ENCODE results near the gene TMEM175. TPM values are rescaled to one million over a fixed set of nuclear protein-coding genes. Genes with fewer than 3 reads are reported as not detected.

The TMEM175 gene
- polyA plus RNA-seq, 3 donors, result 22.3 to 26.6 (median 25.3) TPM

DNA sequence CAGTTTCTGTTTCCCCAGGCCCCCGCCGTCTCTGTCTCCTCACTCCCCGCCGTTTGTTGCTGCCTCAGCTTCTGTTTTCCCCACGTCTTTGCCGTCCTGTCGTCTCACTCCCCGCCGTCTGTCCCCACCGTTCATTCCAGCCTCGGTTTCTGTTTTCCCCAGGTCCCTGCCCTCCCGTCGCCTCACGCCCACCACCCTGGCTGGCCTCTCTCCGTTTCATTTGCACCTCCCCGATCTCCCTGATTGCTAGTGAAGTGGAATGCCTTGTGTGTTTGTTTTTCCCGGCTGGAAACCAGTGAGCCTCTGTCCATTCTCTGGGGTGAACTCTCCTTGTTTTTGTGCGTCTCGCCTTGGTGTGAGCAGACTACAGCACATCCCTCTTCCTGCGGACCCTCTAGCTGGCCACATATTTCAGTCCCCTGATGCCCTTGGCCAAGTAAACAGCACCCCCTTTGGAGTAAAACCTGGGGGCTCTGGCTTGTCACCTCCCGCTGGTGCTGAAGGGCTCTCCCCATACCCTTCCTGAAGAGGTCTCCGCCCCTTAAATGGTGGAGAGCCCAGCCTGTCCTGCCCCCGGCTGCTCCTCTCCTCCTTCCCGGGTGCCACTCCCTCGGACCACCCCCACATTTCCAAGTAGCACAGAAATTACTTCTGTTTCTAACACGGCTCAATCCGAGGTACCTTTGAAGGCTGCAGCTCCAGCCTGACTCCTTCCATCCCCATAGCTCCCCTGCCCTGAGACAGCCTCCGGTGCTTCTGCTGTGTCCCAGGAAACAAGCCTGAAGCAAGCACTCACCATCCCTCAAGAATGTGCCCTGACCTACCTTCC, 13.2 kb downstream of the TMEM175 start:
- DNase-seq, result no peak

DNA sequence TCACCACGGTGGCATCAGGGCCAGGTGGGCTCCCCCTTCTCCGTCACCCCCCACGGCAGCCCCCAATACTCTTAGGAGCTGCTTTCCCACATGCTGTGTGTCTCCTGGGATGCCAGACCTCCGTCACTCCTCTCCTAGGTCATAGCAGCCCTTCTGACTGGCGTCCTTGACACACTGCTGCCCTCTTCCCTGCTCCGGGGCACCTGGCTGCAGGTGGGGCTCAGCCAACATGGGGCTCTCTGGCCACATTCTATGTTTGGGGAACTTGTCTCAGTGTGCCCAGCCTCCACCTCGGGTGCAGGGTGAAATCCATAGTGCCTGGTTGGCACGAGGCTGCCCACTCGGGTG, 13.8 kb downstream of the TMEM175 start:
- DNase-seq, result no peak

DNA sequence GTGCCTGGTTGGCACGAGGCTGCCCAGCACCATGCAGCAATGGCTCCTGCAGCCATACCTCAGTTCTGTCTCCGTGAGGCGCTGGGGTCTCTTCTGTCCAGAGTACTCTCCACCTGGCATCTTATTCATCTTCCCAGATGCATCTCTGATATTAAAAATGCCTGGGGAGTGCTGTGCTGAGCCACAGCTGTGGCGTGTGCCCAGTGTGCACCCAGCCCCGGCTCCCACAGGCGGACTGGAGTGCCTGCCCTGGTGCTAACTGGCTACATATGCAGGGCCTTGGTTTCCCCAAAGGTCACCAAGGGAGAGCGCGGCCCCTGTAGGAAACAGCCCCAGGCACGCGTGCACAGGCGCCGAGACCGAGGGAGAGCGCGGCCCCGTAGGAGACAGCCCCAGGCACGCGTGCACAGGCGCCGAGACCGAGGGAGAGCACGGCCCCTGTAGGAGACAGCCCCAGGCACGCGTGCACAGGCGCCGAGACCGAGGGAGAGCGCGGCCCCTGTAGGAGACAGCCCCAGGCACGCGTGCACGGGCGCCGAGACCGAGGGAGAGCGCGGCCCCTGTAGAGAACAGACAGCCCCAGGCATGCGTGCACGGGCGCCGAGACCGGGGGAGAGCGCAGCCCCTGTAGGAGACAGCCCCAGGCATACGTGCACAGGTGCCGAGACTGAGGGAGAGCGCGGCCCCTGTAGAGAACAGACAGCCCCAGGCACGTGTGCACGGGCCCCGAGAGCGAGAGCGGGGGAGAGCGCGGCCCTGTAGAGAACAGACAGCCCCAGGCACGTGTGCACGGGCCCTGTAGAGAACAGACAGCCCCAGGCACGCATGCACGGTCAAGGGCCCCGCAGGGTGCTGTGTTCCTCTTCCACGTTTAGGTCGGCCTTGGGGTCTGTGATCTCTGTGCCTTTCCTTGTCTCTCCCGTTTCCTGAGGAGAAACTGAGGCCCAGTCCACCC, 14.5 kb downstream of the TMEM175 start:
- DNase-seq, result no peak

DNA sequence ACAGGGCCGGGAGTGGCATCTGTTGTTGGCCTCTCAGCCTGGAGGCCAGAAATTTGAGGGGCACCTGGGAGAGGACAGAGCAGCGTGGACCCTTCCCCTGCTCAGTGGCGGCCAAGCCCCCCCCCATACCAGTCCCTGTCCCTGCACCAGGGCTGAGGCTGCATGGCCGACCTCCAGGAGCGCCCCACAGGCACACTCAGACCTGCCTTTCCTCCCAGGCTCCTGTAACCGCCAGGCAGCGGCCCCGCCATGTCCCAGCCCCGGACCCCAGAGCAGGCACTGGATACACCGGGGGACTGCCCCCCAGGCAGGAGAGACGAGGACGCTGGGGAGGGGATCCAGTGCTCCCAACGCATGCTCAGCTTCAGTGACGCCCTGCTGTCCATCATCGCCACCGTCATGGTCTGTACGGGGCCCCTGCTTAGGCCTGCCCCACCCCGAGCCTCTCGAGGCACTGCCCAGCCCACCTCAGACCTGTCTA, 15.3 kb downstream of the TMEM175 start:
- no peak for DNase-seq

DNA sequence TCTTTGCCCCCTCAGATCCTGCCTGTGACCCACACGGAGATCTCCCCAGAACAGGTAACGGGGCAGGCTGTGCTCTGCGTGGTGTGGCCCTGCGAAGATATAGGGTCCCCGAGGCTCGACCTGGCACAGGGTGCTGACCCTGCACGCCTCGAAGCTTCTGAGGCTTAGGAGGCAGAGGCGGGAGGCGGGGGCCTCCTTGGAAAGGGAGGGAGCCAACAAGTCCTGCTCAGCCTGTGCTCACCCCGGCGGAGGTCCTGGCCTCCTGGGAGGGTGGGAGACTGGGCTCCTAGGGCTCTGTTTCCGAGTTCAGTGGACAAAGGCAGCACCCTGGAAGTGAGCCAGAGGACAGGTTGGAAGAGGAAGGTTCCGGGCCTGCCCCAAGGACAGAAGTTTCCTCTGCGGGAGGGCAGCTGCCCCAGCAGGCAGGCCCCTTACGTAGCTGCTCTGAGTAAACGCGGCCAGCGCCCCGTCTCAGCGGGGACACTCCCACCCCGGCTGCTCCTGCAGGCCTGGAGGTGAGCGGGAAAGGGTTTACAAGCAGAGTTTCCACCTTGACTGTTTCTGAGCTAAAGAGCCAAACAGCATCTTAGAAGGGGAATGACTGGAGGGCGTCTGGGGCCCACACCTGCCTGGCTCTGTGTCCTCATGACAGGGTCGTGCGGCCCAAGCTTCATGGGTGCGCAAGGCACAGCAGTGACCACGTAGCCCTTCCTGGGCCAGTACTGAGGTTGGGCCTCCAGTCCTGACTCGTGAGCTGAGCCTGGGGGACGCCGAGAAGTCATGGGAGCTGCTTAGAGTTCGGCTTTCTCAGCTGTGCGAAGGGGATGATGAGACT, 16.1 kb downstream of the TMEM175 start:
- no peak for DNase-seq

DNA sequence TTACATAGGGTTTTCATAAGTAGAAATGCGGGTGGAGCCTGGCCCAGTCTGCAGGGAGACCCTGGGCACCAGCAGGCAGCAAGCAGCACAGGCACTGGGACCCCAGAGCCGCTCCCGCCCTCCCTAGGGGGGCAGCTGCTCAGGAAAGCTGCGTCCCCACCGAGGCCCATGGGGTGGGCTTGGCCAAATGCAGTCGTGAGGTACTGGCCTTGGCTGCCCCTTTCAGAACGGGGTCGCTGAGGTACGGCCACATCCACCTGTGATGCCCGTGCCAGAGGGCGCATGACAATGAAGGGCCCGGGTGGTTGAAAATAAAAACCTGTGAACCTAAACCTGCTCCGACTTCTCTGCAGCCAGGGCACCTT, 16.7 kb downstream of the TMEM175 start:
- no peak for DNase-seq

DNA sequence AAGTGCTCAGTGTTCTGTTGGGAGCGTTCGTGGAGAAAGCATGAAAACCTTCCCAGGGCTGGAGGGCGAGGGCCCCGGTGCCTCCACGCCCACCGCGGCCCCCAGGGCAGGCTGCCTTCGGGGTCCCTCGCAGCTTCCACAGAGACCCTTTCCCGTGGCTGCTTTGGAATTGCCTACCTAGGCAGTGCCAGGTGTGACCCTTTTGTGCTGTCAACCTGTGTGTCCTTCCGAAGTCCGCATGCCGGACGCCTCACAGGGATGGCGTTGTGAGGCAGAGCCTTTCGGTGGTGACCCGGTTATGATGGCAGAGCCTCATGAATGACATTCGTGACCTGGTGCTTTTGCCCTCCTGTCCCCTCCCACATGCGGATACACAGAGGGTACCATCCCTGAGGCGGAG, 17.4 kb downstream of the TMEM175 start:
- DNase-seq, result no peak

DNA sequence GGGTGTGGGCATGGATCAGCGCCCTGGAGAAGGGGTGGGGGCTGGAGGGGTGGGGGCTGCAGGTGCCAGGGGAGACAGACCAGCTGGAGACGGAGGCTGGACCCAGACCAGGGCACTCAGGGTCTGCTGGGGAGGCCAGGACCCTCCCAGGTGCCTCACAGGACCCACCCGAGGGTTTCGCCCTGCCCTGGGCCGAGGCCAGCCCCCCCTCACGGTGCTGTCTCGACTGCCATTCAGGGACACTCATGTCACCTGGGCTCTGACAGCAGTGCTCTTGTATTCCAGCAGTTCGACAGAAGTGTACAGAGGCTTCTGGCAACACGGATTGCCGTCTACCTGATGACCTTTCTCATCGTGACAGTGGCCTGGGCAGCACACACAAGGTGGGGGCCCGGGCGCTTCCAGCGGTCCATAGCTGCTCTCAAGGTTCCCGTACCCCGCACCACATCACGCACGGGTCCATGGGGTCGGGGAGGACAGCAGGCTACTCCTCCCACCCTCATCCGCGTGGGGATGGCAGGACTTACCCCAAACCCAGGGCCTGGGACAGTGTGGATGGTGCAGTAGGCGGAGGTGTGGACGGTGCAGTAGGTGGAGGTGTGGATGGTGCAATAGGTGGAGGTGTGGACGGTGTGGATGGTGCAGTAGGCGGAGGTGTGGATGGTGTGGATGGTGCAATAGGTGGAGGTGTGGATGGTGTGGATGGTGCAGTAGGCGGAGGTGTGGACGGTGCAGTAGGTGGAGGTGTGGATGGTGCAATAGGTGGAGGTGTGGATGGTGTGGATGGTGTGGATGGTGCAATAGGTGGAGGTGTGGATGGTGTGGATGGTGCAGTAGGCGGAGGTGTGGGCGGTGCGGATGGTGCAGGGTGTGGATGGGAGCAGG, 18.1 kb downstream of the TMEM175 start:
- no peak for DNase-seq

DNA sequence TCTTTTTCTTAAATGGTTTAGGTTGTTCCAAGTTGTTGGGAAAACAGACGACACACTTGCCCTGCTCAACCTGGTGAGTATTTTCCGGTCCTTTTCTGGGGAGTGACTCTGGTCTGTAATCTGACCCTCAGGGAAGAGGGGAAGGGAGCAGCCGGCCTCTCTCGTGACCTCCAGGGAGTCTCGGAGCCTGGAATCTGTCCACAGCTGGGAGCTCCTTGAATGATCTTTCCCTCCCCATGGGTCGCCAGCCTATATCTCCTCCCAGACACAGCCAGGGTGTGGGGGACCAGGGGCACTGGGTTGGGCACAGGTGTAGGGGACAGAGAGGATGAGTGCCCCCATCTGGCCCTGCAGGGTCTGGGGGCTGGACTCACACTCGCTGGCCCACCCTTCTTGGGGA, 18.9 kb downstream of the TMEM175 start:
- DNase-seq, result no peak

DNA sequence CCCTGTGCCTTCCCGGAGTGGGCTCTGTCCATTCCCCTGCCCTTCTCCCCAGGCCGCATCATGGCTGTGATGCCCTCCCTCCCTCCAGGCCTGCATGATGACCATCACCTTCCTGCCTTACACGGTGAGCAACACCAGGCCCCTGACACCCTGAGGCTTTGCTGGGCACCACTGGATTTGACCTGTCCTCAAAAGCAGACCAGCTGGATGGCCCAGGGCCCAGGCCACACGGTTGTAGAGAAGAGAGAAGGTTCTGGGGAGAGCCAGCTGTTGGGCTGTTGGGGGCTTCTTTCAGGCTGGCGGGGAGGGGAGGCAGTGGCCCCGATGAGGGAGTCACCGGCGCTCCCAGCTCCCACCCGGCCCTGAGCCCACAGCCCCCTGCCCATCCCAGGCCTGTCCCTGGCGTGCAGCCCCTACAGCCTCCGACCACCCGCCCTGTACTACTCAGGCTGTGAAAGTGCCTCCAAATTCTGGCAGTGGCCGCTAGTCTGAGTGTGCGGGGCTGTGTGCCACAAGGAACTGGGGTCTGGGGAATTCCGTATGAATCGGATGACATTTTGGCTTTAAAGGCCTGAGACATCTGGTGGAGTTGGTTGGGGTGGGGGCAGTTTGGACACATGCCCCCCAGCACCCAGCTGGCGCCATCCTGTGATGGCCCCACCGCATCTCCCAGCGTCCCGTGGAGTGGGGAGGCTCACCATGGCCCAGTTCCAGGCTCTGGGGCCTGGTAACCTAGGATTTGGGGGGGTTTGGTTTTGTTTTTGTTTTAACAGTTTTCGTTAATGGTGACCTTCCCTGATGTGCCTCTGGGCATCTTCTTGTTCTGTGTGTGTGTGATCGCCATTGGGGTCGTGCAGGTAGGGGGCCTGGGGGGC, 19.6 kb downstream of the TMEM175 start:
- DNase-seq, result no peak

DNA sequence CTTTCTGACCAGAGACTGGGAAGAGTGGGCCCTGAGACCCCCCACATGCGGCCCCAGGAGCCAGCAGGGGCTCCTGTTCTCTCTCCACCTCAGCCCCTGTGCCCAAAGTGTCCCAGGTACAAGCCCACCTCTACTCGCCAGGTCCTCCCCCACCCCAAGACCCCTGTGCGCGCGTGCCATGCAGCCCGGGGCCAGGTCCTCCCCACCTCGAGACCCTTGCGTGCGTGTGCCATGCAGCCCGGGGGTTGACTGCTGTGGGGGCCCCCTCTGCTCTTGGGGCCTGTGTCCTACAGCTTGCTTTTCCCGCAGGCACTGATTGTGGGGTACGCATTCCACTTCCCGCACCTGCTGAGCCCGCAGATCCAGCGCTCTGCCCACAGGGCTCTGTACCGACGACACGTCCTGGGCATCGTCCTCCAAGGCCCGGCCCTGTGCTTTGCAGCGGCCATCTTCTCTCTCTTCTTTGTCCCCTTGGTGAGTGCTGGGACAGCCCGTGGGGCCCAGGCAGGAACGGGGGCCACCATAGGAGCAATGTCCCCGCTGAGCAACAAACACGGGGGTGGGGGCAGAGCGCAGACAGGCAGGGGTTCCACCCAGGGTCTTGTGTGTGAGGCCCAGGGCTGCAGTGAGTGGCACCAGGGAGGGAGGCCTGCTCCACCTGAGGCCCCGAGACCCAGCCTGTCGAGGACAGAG, 20.8 kb downstream of the TMEM175 start:
- DNase-seq, result no peak

DNA sequence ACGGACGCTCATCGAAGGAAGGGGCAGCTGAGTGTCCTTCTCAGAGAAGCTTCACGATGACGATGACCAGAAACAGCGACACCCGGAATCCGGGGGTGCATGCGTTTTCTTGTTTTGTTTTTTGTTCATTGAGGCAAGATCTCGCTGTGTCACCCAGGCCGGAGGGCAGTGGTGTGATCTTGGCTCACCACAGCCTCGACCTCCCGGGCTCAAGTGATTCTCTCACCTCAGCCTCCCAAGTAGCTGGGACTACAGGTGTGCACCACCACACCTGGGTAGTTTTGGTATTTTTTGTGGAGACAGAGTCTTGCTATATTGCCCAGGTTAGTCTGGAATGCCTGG, 21.3 kb downstream of the TMEM175 start:
- no peak for DNase-seq

DNA sequence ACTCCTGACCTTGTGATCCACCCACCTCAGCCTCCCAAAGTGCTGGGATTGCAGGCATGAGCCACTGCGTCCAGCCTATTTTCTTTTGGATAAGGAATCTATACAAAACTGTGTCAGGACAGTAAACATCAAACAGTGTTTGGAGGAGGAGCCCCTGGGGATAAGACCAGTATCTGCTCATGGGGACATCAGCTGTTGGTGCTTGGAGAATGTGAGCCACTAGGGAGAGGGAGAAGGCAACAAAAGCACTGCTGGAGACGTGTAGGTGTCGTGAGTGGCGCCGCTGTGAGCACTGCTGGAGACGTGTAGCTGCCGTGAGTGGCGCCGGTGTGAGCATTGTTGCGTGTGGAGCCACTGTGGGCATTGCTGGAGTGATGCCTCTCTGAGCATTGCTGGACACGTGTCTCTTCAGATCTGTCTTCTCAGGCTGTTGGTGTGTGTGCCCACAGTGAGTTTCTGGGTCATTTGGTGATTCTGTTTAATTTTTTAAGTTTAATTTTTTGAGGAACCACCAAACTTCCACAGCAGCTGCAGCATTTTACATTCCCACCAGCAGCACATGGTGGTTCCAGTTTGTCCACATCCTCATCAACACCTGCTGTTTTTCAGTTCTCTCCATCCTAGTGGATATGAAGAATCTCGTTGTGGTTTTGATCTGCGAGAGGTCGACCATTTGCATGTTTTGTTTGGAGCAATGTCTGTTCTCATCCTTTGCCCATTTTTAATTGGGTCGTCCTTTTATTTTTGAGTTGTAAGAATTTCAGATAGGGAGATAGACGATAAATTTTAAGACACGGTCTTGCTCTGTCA, 22.2 kb downstream of the TMEM175 start:
- no peak for DNase-seq

DNA sequence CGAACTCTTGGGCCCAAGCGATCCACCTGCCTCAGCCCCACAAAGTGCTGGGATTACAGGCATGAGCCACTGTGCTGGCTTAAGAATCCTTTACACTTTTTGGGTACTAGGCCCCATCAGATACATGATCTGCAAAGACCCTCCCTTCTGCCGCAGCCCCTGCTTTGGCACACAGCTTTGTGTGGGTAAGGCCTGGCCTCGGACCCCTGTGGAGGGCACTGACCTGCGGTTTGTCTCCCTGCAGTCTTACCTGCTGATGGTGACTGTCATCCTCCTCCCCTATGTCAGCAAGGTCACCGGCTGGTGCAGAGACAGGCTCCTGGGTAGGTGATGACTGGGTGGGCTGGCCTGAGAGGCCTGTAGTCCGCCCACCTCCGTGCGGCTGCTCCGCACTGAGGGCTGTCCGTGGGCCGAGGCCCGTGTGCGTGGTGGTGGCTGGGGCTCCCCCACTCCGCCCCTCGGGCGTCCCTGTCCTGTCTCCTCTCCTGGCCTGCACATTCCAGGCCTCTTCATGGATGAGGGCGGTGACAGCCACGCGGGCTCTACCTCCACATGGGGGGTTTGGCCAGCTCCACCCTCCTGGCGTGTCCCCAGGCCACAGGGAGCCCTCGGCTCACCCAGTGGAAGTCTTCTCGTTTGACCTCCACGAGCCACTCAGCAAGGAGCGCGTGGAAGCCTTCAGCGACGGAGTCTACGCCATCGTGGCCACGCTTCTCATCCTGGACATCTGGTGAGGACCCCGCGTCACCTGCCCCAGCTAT, 23.1 kb downstream of the TMEM175 start:
- DNase-seq, result no peak

DNA sequence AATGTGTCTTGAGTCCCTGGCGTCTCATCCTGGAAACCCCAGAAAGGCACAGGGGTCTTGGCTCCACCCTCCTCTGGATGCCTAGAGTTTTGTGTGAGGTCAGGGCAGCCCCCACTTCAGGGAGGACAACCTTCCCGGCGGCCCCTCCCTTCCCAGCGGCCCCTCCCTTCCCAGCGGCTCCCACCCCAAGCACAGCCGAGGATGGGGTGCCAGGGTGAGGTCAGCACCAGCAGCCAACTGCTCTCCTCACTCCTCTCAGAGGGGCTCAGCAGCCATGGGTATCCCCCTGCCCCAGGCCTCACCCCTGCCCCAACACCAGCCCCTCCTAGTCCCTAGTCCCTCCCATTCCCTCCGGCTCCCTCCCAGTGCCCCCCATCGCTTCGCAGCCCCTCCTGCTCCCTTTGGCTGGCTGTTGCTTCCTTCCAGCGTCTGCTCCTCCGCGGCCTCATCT, 23.7 kb downstream of the TMEM175 start:
- DNase-seq, result no peak

DNA sequence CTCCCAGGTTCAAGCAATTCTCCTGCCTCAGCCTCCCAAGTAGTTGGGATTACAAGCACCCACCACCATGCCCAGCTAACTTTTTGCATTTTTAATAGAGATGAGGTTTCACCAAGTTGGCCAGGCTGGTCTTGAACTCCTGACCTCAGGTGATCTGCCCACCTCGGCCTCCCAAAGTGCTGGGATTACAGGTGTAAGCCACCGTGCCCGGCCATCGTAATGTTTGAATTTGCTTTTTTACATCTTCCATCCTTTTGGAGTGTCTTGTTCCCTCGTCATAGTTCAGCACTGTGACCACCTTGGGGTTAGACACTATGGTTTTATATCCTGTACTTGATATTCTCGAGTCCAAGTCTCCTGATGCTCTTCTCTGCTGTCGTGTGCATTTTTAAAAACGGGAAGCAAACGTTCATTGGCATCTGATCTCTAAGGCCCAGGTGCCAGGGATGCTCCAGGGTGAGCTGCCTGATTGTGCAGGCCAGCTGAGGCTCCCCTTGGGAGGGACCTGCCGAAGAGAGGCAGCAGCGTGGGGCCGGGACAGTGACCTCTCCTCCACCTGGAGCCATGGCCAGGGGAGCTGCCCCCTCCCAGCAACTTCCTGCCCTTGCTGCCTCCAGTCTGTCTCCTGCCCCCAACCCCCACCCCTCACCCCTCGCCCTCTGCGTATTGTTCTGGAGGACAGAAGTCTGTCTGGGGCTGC, 24.4 kb downstream of the TMEM175 start:
- no peak for DNase-seq

DNA sequence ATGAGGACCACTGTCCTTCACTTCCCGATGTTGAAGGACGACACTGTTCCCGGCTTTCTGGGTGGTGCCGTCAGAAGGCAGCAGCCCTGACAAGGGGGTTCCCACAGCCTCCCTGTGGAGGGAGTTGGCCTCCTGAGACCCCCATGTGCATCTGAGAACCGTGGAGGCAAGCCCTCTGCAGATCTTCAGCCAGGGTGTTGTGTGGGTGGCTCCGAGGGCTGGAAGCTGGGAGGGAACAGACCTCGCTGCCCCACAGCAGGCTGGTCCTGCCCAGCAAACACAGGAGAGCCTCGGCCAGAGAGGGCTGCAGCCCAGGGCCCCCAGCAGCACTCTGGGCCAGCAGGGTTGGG, 24.9 kb downstream of the TMEM175 start:
- no peak for DNase-seq
